Left ventricle myocardium inferior (tissue), 1 donor: ENCODE results near the gene ZNF14. TPM values are rescaled to one million over a fixed set of nuclear protein-coding genes. Genes with fewer than 3 reads are reported as not detected.
"Not testable (repeated sequence)": the region's sequence is repeated elsewhere in the genome, so short reads cannot be mapped to it uniquely, and the experiment has no call there.

Experiments
- DNase-seq: peaks from one replicate; pipeline ENCODE4 v3.0.0-alpha.2; 2020
- H3K27ac ChIP-seq: fragments of 200-600 bp; replicated peaks from 2 replicates; pipeline ENCODE4 v1.8.0; 2021
- H3K27me3 ChIP-seq: fragments of 200-600 bp; 2 replicates; pipeline ENCODE4 v1.8.0; 2021; ENCODE audit warnings: low read depth
- H3K36me3 ChIP-seq: fragments of 200-600 bp; 2 replicates; pipeline ENCODE4 v1.8.0; 2021
- H3K4me1 ChIP-seq: fragments of 200-600 bp; 2 replicates; pipeline ENCODE4 v1.8.0; 2021
- H3K4me3 ChIP-seq: fragments of 200-600 bp; 2 replicates; pipeline ENCODE4 v1.8.0; 2021; ENCODE audit warnings: mild to moderate bottlenecking, moderate library complexity
- H3K9me3 ChIP-seq: fragments of 200-600 bp; replicated peaks from 2 replicates; pipeline ENCODE4 v1.8.0; 2021
- CTCF ChIP-seq: fragments of 200-600 bp; IDR thresholded peaks from 2 replicates; pipeline ENCODE4 v1.8.0; 2021; ENCODE audit warnings: antibody characterized with exemption, mild to moderate bottlenecking, borderline replicate concordance
- intact Hi-C: fragments of 100-400 bp; cut with micrococcal nuclease; formaldehyde crosslinking; loops from one replicate; pipeline ENCODE4 v1.11.0; 2022
- total RNA-seq: library from RNA; stranded (reverse); fragmentation: NEBNext Ultra II Directional; extraction: Animal tissue kit (Norgen Biotek cat#: 25700); gene quantifications from one replicate; pipeline ENCODE4 v1.2.1, GENCODE V29; 2021
- donor health status: DM: no; HTN: yes; CAD: no; lungs with severe emphysema.

The ZNF14 gene
- total RNA-seq, 1 donor from 2014 or later = 3.7 TPM

- Histone ChIP-seq H3K27me3 (peaks cover 19% of the 10 kb centered on the region), H3K4me3 (no peak overlapping the region), H3K36me3 (no peaks in the 10 kb centered on the region), H3K9me3 (no peaks in the 10 kb centered on the region), H3K27ac (no peak overlapping the region), H3K4me1 (no peaks in the 10 kb centered on the region)
- TF ChIP-seq CTCF = no peak
- intact Hi-C loops = no loop called here
- DNase-seq = no peak
Observed at GRCh38 chr19:19744641-19745040, 11.7 kb upstream of the ZNF14 start.

GRCh38 chr19:19743921-19744320, 11.0 kb upstream of the ZNF14 start:
- intact Hi-C loops = not testable (repeated sequence)

GRCh38 chr19:19743176-19743575, 10.3 kb upstream of the ZNF14 start:
- H3K36me3 ChIP-seq = no peaks in the 10 kb centered on the region
- H3K27me3 ChIP-seq = peaks cover 25% of the 10 kb centered on the region
- intact Hi-C loops = no loop called here
- H3K9me3 ChIP-seq = no peaks in the 10 kb centered on the region
- DNase-seq = no peak
- H3K4me1 ChIP-seq = no peaks in the 10 kb centered on the region
- H3K27ac ChIP-seq = no peak overlapping the region
- no peak for TF ChIP-seq CTCF
- H3K4me3 ChIP-seq = no peak overlapping the region

More at GRCh38 chr19:19743921-19744320, 11.0 kb upstream of the ZNF14 start:
- H3K4me3 ChIP-seq, H3K9me3 ChIP-seq, H3K27ac ChIP-seq, DNase-seq, H3K36me3 ChIP-seq, H3K4me1 ChIP-seq: not testable (repeated sequence)
- H3K27me3 ChIP-seq = peaks cover 25% of the 10 kb centered on the region

GRCh38 chr19:19742773-19743172, 9.9 kb upstream of the ZNF14 start:
- TF ChIP-seq CTCF = no peak
- Histone ChIP-seq H3K9me3 (no peaks in the 10 kb centered on the region), H3K4me1 (no peaks in the 10 kb centered on the region), H3K27me3 (peaks cover 25% of the 10 kb centered on the region), H3K4me3 (no peak overlapping the region), H3K27ac (no peak overlapping the region), H3K36me3 (no peaks in the 10 kb centered on the region)
- DNase-seq = no peak
- intact Hi-C loops = no loop called here

- DNase-seq = no peak
- no peaks in the 10 kb centered on the region for H3K9me3 ChIP-seq
- intact Hi-C loops = no loop called here
- no peak overlapping the region for H3K27ac ChIP-seq
- H3K27me3 ChIP-seq = peaks cover 20% of the 10 kb centered on the region
- TF ChIP-seq CTCF = no peak
- no peak overlapping the region for H3K4me3 ChIP-seq
- H3K4me1 ChIP-seq = no peaks in the 10 kb centered on the region
- H3K36me3 ChIP-seq = no peaks in the 10 kb centered on the region
Observed at GRCh38 chr19:19741184-19741583, 8.3 kb upstream of the ZNF14 start.

GRCh38 chr19:19740755-19741154, 7.8 kb upstream of the ZNF14 start:
- H3K4me1 ChIP-seq = no peaks in the 10 kb centered on the region
- H3K36me3 ChIP-seq = no peaks in the 10 kb centered on the region
- no peak overlapping the region for H3K27ac ChIP-seq
- no peak for TF ChIP-seq CTCF
- no peak for DNase-seq
- intact Hi-C loops = no loop called here
- H3K4me3 ChIP-seq = no peak overlapping the region
- H3K9me3 ChIP-seq = no peaks in the 10 kb centered on the region
- peaks cover 17% of the 10 kb centered on the region for H3K27me3 ChIP-seq
